Heart left ventricle (tissue), 16 donors: ENCODE measurements around the gene NEU1. TPM values are rescaled to one million over a fixed set of nuclear protein-coding genes. Genes with fewer than 3 reads are reported as not detected.
A peak's percentile ranks its signal among the peaks of the same experiment; 100 is the strongest.
"Not testable (repeated sequence)": the region's sequence is repeated elsewhere in the genome, so short reads cannot be mapped to it uniquely, and the experiment has no call there.

ENCODE experiments used
- ATAC-seq, 4 donors: fragments of 200-7000 bp; cut with Tn5 transposase; one replicate each; pipeline ENCODE4 v1.9.1; 2020 to 2022; ENCODE audit warnings: moderate library complexity in 4 of 4, mild to moderate bottlenecking in 3 of 4, moderate number of reproducible peaks in 1 of 4
- DNase-seq, 5 donors: peaks; one replicate each; pipeline ENCODE4 v3.0.0-alpha.2; 2020
- H3K27ac ChIP-seq, 12 donors: fragments of 200-600 bp; sonication (generic) in 4 of 12; one replicate each; pipeline versions ENCODE4 v1.5.0 to v1.8.0; 2016 to 2022; ENCODE audit warnings: mild to moderate bottlenecking in 2 of 12
- H3K27me3 ChIP-seq, 9 donors: fragments of 200-600 bp; sonication (generic) in 2 of 9; one replicate each; pipeline versions ENCODE4 v1.5.1 to v1.8.0; 2016 to 2022; ENCODE audit warnings: mild to moderate bottlenecking in 3 of 9
- H3K36me3 ChIP-seq, 9 donors: fragments of 200-600 bp; sonication (generic) in 2 of 9; one replicate each; pipeline versions ENCODE4 v1.5.0 to v1.8.0; 2018 to 2022; ENCODE audit warnings: mild to moderate bottlenecking in 2 of 9
- H3K4me1 ChIP-seq, 12 donors: fragments of 200-600 bp; sonication (generic) in 4 of 12; one replicate each; pipeline versions ENCODE4 v1.5.0 to v1.8.0; 2016 to 2022; ENCODE audit warnings: mild to moderate bottlenecking in 3 of 12
- H3K4me3 ChIP-seq, 12 donors: fragments of 200-600 bp; sonication (generic) in 4 of 12; one replicate each; pipeline versions ENCODE4 v1.5.0 to v1.8.0; 2017 to 2022; ENCODE audit warnings: mild to moderate bottlenecking in 9 of 12, moderate library complexity in 4 of 12
- H3K9me3 ChIP-seq, 12 donors: fragments of 200-600 bp; sonication (generic) in 4 of 12; one replicate each; pipeline versions ENCODE4 v1.5.0 to v1.8.0; 2016 to 2022; ENCODE audit warnings: mild to moderate bottlenecking in 1 of 12
- POLR2A ChIP-seq, 2 donors: fragments of 450-650 bp; IDR thresholded peaks; one replicate each; pipeline ENCODE4 v1.6.1; 2017; ENCODE audit warnings: antibody characterized with exemption in 2 of 2, mild to moderate bottlenecking in 2 of 2, moderate library complexity in 2 of 2
- WGBS, 4 donors: extraction: QIAGEN DNeasy Blood & Tissue Kit in 2 of 4; methylation state at CpG; one replicate each; pipeline versions ENCODE4 v1.1.5 to v1.1.7; 2013 to 2018; 5-methylcytosine and 5-hydroxymethylcytosine counted together
- intact Hi-C, 10 donors: fragments of 100-400 bp; cut with DNase I; formaldehyde crosslinking; loops; one replicate each; pipeline versions ENCODE4 v1.11.1 to v1.14.2; 2022
- polyA plus RNA-seq, 2 donors: library from polyadenylated mRNA; stranded (reverse); fragments of 200-250 nt; gene quantifications; one replicate each; pipeline ENCODE4 v1.2.3, GENCODE V29; 2013
- total RNA-seq, 9 donors: library from RNA; depleted of rRNA in 2 of 9; stranded (reverse); fragments of >200 nt in 2 of 9; fragmentation: NEBNext Ultra II Directional in 3 of 9; extraction: Animal tissue kit (Norgen Biotek cat#: 25700) in 3 of 9; gene quantifications; one replicate each; pipeline versions ENCODE4 v1.1.0 to v1.2.4, GENCODE V29; 2016 to 2023
- TF ChIP-seq, protein P1 (sequence below), 12 donors: fragments of 200-600 bp; sonication (generic) in 4 of 12; IDR thresholded peaks; one replicate each; pipeline versions ENCODE4 v1.5.0 to v1.8.0; 2018 to 2022; ENCODE audit warnings: antibody characterized with exemption in 12 of 12, mild to moderate bottlenecking in 5 of 12
- donor health status: ischemic (EF 13 %, LVEDD 7.1; RV severe dilation, severe dysfunction).
- donor health status: healthy with polysubstance abuse.
- donor health status: DM: no; HTN: yes; CAD: no.
- donor health status: DM: no; HTN: no; CAD: no.
- donor health status: ischemic (EF 25% LVEDD 6.9; RV normal size, moderate dysfunction).
- donor health status: ischemic (EF 25% LVEDD 5.7; RV mildly dilated, moderate dysfunction).
- donor health status: healthy.
- donor health status: DM: yes; HTN: yes; CAD: no.
- donor health status: ischemic (EF 35%, LVEDD 5.7; RV mildly dilated, moderate dysfunction).
- donor health status: nonischemic (EF 11% LVEDD 7.7; RV severe dilation, severe dysfunction).
- donor health status: DM: yes; HTN: yes; CAD: no.
- donor health status: PGD.
- donor health status: ischemic (EF 29% LVEDD 5.4; RV normal size, mild dysfunction).
- donor health status: nonischemic (EF 23%, LVEDD 6.1; RV moderate dilation, normal function).

Gene NEU1
- total and polyA plus RNA-seq, 11 donors, result 18.7 to 63.1 (median 27.6) TPM

DNA sequence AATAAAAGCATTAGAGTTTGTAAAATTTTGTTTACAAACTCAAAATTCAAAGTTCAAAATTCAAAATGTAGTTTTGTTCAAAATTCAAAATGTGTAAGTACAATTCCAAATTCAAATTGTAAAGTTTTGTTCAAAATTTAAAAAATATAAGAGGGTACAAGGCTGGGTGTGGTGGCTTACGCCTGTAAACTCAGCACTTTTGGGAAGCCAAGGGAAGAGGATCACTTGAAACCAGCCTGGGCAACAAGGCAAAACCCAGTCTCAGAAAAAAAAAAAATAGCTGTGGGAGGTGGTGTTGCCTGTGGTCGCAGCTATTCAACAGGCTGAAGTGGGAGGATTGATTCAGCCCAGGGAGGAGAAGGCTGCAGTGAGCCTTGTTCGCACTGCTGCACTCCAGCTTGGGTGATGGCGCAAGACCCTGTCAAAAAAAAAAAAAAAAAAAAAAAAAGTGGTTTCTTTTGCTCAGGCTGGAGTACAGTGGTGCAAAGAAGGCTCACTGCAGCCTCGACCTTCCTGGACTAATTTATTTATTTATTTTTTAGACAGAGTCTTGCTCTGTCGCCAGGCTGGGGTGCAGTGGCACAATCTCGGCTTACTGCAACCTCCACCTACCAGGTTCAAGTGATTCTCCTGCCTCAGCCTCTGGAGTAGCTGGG is 44.7 kb upstream of the NEU1 start:
- H3K9me3 ChIP-seq, result no peaks in the 10 kb centered on the region
- peaks cover 0 to 25% (median 5%) of the 10 kb centered on the region in 12 donors for H3K4me1 ChIP-seq
- TF ChIP-seq POLR2A (IDR thresholded peaks at IDR 0.05), result no peak
- TF ChIP-seq, protein P1, sequence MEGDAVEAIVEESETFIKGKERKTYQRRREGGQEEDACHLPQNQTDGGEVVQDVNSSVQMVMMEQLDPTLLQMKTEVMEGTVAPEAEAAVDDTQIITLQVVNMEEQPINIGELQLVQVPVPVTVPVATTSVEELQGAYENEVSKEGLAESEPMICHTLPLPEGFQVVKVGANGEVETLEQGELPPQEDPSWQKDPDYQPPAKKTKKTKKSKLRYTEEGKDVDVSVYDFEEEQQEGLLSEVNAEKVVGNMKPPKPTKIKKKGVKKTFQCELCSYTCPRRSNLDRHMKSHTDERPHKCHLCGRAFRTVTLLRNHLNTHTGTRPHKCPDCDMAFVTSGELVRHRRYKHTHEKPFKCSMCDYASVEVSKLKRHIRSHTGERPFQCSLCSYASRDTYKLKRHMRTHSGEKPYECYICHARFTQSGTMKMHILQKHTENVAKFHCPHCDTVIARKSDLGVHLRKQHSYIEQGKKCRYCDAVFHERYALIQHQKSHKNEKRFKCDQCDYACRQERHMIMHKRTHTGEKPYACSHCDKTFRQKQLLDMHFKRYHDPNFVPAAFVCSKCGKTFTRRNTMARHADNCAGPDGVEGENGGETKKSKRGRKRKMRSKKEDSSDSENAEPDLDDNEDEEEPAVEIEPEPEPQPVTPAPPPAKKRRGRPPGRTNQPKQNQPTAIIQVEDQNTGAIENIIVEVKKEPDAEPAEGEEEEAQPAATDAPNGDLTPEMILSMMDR (IDR thresholded peaks at IDR 0.05), result no peak
- peak in 2 of 4 donors; percentile 17 to 46 for ATAC-seq
- intact Hi-C loops, result loop anchor here in 3 of 10 donors (5.0 to 10.0 kb wide), 2 partner anchors 40 to 48 kb away; partner anchors contain the start of genes NELFE (in 2 of the 3), SKIC2 (in 2 of the 3) and CFB (in 1 of the 3)
- no peak for DNase-seq
- WGBS, 4 donors, result 59 to 68% (median 64%) methylated on average over 7 of the region's 7 CpGs
- H3K36me3 ChIP-seq, result no peaks in the 10 kb centered on the region
- no peak overlapping the region for H3K4me3 ChIP-seq
- H3K27me3 ChIP-seq, result no peaks in the 10 kb centered on the region
- no peak overlapping the region for H3K27ac ChIP-seq

DNA sequence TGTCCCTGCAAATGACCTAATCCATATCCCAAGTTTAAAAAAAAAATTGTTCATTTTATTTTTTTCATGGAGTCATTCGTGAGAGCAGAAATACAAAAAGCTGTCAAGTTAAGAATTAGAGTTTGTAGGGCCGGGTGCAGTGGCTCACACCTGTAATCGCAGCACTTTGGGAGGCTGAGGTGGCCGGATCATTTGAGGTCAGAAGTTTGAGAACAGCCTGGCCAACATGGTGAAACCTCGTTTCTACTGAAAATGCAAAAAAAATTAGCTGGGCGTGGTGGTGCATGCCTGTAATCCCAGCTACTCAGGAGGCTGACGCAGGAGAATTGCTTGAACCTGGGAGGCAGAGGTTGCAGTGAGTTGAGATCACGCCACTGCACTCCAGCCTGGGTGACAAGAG is 44.1 kb upstream of the NEU1 start:
- H3K36me3 ChIP-seq, DNase-seq, H3K9me3 ChIP-seq, H3K4me3 ChIP-seq, H3K27me3 ChIP-seq, H3K27ac ChIP-seq, ATAC-seq: not testable (repeated sequence)
- peaks cover 0 to 25% (median 5%) of the 10 kb centered on the region in 12 donors for H3K4me1 ChIP-seq
- 76 to 82% (median 79%) methylated on average over 8 of the region's 8 CpGs for WGBS, 4 donors
- intact Hi-C loops, result loop anchor here in 3 of 10 donors (5.0 to 10.0 kb wide), 2 partner anchors 41 to 48 kb away; partner anchors contain the start of genes NELFE (in 2 of the 3), SKIC2 (in 2 of the 3) and CFB (in 1 of the 3)

DNA sequence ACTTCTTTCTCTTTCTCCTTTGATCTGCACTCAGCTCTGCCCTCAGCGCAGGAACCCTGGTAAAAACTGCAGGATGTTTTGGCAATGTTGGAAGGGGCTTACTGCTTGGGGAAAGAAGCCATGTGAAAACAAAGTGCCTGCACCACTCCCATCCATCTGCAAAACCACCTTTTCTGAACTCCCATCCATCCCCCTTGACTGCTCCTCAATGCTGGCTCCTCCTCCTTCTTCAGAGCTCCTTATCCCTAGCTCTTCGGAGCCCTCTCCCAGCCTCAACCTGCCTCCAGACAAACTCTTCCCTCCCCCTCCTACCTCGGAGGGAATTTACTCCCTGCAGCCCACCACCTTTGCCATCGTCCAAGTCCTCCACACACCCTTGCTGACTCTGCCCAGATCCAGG is 43.5 kb upstream of the NEU1 start:
- intact Hi-C loops, result loop anchor here in 3 of 10 donors (5.0 to 10.0 kb wide), 2 partner anchors 41 to 49 kb away; partner anchors contain the start of genes NELFE (in 2 of the 3), SKIC2 (in 2 of the 3) and CFB (in 1 of the 3)
- peaks cover 0 to 26% (median 8%) of the 10 kb centered on the region in 12 donors for H3K4me1 ChIP-seq
- WGBS, 4 donors, result 28 to 35% (median 33%) methylated on average over 4 of the region's 4 CpGs

DNA sequence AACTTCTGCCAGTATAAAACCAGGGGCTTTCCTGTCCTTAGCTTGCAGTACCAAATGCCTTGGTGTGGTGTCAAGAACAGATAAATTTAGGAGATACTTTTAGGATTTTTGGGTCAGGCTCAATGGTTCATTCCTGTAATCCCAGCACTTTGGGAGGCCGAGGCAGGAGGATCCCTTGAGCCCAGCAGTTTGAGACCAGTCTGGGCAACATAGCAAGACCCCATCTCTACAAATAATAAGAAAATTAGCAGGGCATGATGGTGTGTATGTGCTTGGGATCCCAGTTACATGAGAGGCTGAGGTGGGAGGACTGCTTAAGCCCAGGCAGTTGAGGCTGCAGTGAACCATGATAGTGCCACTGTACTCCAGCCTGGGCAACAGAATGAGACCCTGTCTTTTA is 42.4 kb upstream of the NEU1 start:
- TF ChIP-seq POLR2A (IDR thresholded peaks at IDR 0.05), result no peak
- TF ChIP-seq, protein P1 (IDR thresholded peaks at IDR 0.05), result no peak
- Histone ChIP-seq H3K4me1 (peaks cover 0 to 26% (median 9%) of the 10 kb centered on the region in 12 donors), H3K27ac (no peak overlapping the region), H3K36me3 (no peaks in the 10 kb centered on the region), H3K9me3 (no peaks in the 10 kb centered on the region), H3K4me3 (no peak overlapping the region), H3K27me3 (no peaks in the 10 kb centered on the region)
- DNase-seq (no peak), ATAC-seq (no peak)
- intact Hi-C loops, result loop anchor here in 3 of 10 donors (5.0 to 10.0 kb wide), 2 partner anchors 42 to 50 kb away; partner anchors contain the start of genes NELFE (in 2 of the 3), SKIC2 (in 2 of the 3) and CFB (in 1 of the 3)
- WGBS, 4 donors, result 87 to 100% (median 95%) methylated on average over 1 of the region's 1 CpG

More for the DNA sequence above, 43.5 kb upstream of the NEU1 start:
- ATAC-seq (no peak), DNase-seq (no peak)
- TF ChIP-seq POLR2A (IDR thresholded peaks at IDR 0.05), result no peak
- TF ChIP-seq, protein P1 (IDR thresholded peaks at IDR 0.05), result no peak
- H3K36me3 ChIP-seq, result no peaks in the 10 kb centered on the region
- no peak overlapping the region for H3K4me3 ChIP-seq
- H3K9me3 ChIP-seq, result no peaks in the 10 kb centered on the region
- H3K27ac ChIP-seq, result no peak overlapping the region
- no peaks in the 10 kb centered on the region for H3K27me3 ChIP-seq
